ENCODE measurements around the gene ZNF416. TPM values are rescaled to one million over a fixed set of nuclear protein-coding genes. Genes with fewer than 3 reads are reported as not detected.

ZNF416 gene
- 8.6 and 11.9 TPM in 2 replicates for total RNA-seq (2014; rRNA removed; shearing (Covaris generic))
- polyA plus RNA-seq (2016; fragmentation: Nextera tagmentation; extraction: Ambion mirVana), result 3.3 and 4.3 TPM in 2 replicates
- long read RNA-seq, transcript ZNF416-201 (4 exons, 2,561 nt), result major isoform, 5 of 7 reads
- long read RNA-seq, partial matches to known transcripts, result 0 of 7 reads
- long read RNA-seq, other reads (novel, unspliced or antisense), result 2 of 7 reads

GRCh38 chr19:57578487-57579205 is at the start of gene ZNF416:
Gene ZNF416, minus strand, starts transcription at chr19:57578911. Its CDS starts 207 bp downstream, at chr19:57578704.
- Histone ChIP-seq H3K36me3 (ENCODE audit: insufficient read depth) (peaks cover 31% of the 10 kb centered on the region), H3F3A (replicated peaks; ENCODE audit: low read depth) (no peaks in the 10 kb centered on the region), H2AFZ (peak within 1 kb of the TSS; percentile 28), H3K4me1 (ENCODE audit: insufficient read depth) (peaks cover 9% of the 10 kb centered on the region; the same call in 1 of the 2 replicates), H3K27me3 (ENCODE audit: insufficient read depth) (no peaks in the 10 kb centered on the region), H3K4me2 (peak within 1 kb of the TSS; percentile 82), H3K79me2 (replicated peaks; ENCODE audit: insufficient read depth) (peaks cover 17% of the 10 kb centered on the region), H3K27ac (ENCODE audit: low read depth) (peak within 1 kb of the TSS; percentile 26; the same call in 1 of the 2 replicates), H3K9me2 (ENCODE audit: insufficient read depth) (peaks cover 22% of the 10 kb centered on the region), H3K4me3 (peak within 1 kb of the TSS; percentile 81), H4K20me1 (replicated peaks; ENCODE audit: insufficient read depth) (no peaks in the 10 kb centered on the region)
- DNase-seq (ENCODE audit: low spot score), result peak; percentile 100
- TF ChIP-seq STAT1 (IDR thresholded peaks at IDR 0.05; ENCODE audit: unreplicated experiment), result no peak
- TF ChIP-seq EZH2phosphoT487 (IDR thresholded peaks at IDR 0.05; ENCODE audit: unreplicated experiment), result no peak
- TF ChIP-seq JUNB (IDR thresholded peaks at IDR 0.05; ENCODE audit: unreplicated experiment), result no peak
- no peak for TF ChIP-seq ZNF114 (CRISPR knock-in tag; IDR thresholded peaks at IDR 0.05)
- no peak for TF ChIP-seq EZH2 (IDR thresholded peaks at IDR 0.05; ENCODE audit: low read depth, unreplicated experiment)
- no peak for TF ChIP-seq ZNF331 (CRISPR knock-in tag; IDR thresholded peaks at IDR 0.05; ENCODE audit: low read depth)
- TF ChIP-seq, protein P1, sequence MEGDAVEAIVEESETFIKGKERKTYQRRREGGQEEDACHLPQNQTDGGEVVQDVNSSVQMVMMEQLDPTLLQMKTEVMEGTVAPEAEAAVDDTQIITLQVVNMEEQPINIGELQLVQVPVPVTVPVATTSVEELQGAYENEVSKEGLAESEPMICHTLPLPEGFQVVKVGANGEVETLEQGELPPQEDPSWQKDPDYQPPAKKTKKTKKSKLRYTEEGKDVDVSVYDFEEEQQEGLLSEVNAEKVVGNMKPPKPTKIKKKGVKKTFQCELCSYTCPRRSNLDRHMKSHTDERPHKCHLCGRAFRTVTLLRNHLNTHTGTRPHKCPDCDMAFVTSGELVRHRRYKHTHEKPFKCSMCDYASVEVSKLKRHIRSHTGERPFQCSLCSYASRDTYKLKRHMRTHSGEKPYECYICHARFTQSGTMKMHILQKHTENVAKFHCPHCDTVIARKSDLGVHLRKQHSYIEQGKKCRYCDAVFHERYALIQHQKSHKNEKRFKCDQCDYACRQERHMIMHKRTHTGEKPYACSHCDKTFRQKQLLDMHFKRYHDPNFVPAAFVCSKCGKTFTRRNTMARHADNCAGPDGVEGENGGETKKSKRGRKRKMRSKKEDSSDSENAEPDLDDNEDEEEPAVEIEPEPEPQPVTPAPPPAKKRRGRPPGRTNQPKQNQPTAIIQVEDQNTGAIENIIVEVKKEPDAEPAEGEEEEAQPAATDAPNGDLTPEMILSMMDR (conservative IDR thresholded peaks at IDR 0.05; ENCODE audit: low read depth in 2 of 2), result peak in 1 of 2 experiments; percentile 41; a peak in 2 of 4 replicates
- TF ChIP-seq, protein P2, sequence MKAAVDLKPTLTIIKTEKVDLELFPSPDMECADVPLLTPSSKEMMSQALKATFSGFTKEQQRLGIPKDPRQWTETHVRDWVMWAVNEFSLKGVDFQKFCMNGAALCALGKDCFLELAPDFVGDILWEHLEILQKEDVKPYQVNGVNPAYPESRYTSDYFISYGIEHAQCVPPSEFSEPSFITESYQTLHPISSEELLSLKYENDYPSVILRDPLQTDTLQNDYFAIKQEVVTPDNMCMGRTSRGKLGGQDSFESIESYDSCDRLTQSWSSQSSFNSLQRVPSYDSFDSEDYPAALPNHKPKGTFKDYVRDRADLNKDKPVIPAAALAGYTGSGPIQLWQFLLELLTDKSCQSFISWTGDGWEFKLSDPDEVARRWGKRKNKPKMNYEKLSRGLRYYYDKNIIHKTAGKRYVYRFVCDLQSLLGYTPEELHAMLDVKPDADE (IDR thresholded peaks at IDR 0.05), result peak; percentile 93
- TF ChIP-seq POLR2AphosphoS5 (IDR thresholded peaks at IDR 0.05; ENCODE audit: low read depth), result peak; percentile 71
- TF ChIP-seq CREB1 (CRISPR knock-in tag; IDR thresholded peaks at IDR 0.05; ENCODE audit: low read depth), result peak; percentile 68
- no peak for TF ChIP-seq NANOG (IDR thresholded peaks at IDR 0.05; ENCODE audit: borderline replicate concordance)
- TF ChIP-seq, protein P3, sequence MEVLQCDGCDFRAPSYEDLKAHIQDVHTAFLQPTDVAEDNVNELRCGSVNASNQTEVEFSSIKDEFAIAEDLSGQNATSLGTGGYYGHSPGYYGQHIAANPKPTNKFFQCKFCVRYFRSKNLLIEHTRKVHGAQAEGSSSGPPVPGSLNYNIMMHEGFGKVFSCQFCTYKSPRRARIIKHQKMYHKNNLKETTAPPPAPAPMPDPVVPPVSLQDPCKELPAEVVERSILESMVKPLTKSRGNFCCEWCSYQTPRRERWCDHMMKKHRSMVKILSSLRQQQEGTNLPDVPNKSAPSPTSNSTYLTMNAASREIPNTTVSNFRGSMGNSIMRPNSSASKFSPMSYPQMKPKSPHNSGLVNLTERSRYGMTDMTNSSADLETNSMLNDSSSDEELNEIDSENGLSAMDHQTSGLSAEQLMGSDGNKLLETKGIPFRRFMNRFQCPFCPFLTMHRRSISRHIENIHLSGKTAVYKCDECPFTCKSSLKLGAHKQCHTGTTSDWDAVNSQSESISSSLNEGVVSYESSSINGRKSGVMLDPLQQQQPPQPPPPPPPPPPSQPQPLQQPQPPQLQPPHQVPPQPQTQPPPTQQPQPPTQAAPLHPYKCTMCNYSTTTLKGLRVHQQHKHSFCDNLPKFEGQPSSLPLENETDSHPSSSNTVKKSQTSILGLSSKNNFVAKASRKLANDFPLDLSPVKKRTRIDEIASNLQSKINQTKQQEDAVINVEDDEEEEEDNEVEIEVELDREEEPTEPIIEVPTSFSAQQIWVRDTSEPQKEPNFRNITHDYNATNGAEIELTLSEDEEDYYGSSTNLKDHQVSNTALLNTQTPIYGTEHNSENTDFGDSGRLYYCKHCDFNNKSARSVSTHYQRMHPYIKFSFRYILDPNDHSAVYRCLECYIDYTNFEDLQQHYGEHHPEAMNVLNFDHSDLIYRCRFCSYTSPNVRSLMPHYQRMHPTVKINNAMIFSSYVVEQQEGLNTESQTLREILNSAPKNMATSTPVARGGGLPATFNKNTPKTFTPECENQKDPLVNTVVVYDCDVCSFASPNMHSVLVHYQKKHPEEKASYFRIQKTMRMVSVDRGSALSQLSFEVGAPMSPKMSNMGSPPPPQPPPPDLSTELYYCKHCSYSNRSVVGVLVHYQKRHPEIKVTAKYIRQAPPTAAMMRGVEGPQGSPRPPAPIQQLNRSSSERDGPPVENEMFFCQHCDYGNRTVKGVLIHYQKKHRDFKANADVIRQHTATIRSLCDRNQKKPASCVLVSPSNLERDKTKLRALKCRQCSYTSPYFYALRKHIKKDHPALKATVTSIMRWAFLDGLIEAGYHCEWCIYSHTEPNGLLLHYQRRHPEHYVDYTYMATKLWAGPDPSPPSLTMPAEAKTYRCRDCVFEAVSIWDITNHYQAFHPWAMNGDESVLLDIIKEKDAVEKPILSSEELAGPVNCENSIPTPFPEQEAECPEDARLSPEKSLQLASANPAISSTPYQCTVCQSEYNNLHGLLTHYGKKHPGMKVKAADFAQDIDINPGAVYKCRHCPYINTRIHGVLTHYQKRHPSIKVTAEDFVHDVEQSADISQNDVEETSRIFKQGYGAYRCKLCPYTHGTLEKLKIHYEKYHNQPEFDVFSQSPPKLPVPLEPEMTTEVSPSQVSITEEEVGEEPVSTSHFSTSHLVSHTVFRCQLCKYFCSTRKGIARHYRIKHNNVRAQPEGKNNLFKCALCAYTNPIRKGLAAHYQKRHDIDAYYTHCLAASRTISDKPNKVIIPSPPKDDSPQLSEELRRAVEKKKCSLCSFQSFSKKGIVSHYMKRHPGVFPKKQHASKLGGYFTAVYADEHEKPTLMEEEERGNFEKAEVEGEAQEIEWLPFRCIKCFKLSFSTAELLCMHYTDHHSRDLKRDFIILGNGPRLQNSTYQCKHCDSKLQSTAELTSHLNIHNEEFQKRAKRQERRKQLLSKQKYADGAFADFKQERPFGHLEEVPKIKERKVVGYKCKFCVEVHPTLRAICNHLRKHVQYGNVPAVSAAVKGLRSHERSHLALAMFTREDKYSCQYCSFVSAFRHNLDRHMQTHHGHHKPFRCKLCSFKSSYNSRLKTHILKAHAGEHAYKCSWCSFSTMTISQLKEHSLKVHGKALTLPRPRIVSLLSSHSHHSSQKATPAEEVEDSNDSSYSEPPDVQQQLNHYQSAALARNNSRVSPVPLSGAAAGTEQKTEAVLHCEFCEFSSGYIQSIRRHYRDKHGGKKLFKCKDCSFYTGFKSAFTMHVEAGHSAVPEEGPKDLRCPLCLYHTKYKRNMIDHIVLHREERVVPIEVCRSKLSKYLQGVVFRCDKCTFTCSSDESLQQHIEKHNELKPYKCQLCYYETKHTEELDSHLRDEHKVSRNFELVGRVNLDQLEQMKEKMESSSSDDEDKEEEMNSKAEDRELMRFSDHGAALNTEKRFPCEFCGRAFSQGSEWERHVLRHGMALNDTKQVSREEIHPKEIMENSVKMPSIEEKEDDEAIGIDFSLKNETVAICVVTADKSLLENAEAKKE (CRISPR knock-in tag; IDR thresholded peaks at IDR 0.05), result no peak
- TF ChIP-seq, protein P4, sequence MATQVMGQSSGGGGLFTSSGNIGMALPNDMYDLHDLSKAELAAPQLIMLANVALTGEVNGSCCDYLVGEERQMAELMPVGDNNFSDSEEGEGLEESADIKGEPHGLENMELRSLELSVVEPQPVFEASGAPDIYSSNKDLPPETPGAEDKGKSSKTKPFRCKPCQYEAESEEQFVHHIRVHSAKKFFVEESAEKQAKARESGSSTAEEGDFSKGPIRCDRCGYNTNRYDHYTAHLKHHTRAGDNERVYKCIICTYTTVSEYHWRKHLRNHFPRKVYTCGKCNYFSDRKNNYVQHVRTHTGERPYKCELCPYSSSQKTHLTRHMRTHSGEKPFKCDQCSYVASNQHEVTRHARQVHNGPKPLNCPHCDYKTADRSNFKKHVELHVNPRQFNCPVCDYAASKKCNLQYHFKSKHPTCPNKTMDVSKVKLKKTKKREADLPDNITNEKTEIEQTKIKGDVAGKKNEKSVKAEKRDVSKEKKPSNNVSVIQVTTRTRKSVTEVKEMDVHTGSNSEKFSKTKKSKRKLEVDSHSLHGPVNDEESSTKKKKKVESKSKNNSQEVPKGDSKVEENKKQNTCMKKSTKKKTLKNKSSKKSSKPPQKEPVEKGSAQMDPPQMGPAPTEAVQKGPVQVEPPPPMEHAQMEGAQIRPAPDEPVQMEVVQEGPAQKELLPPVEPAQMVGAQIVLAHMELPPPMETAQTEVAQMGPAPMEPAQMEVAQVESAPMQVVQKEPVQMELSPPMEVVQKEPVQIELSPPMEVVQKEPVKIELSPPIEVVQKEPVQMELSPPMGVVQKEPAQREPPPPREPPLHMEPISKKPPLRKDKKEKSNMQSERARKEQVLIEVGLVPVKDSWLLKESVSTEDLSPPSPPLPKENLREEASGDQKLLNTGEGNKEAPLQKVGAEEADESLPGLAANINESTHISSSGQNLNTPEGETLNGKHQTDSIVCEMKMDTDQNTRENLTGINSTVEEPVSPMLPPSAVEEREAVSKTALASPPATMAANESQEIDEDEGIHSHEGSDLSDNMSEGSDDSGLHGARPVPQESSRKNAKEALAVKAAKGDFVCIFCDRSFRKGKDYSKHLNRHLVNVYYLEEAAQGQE (IDR thresholded peaks at IDR 0.05; ENCODE audit: unreplicated experiment), result no peak
- H3K4me3 Mint-ChIP-seq, result peak within 1 kb of the TSS; percentile 84
- H3K27me3 Mint-ChIP-seq (ENCODE audit: insufficient read depth, low read depth, poor library complexity), result peaks cover 18% of the 10 kb centered on the region
- ATAC-seq, result peak; percentile 77
- H3K9me3 Mint-ChIP-seq, result peaks cover 80% of the 10 kb centered on the region
- peaks cover 58% of the 10 kb centered on the region for H3K36me3 Mint-ChIP-seq (ENCODE audit: low read depth)
- 0 out of 2 replicates have a peak within 1 kb of the TSS, but pooled peaks have one; percentile 67 for H3K27ac Mint-ChIP-seq
- peaks cover 12% of the 10 kb centered on the region; the same call in 2 of the 3 replicates for H3K4me1 Mint-ChIP-seq
